Duodenal mucosa (tissue), 2 donors: ENCODE results near the gene RERE.
"Not testable (repeated sequence)": the region's sequence is repeated elsewhere in the genome, so short reads cannot be mapped to it uniquely, and the experiment has no call there.

Experiments
- H3K27ac ChIP-seq: one replicate; pipeline ENCODE4 v1.7.0; 2013; ENCODE audit warnings: low read depth, low read length
- H3K27me3 ChIP-seq, 2 donors: one replicate each; pipeline ENCODE4 v1.7.0; 2013; ENCODE audit warnings: low read length in 2 of 2, control low read depth in 1 of 2; ENCODE audit not compliant: insufficient read depth in 2 of 2, control insufficient read depth in 1 of 2
- H3K36me3 ChIP-seq, 2 donors: one replicate each; pipeline ENCODE4 v1.7.0; 2013; ENCODE audit warnings: low read length in 2 of 2, control low read depth in 1 of 2; ENCODE audit not compliant: insufficient read depth in 2 of 2, control insufficient read depth in 1 of 2
- H3K4me1 ChIP-seq, 2 donors: one replicate each; pipeline ENCODE4 v1.7.0; 2013; ENCODE audit warnings: low read length in 2 of 2, control low read depth in 1 of 2; ENCODE audit not compliant: insufficient read depth in 2 of 2, control insufficient read depth in 1 of 2
- H3K4me3 ChIP-seq, 2 donors: one replicate each; pipeline ENCODE4 v1.7.0; 2013; ENCODE audit warnings: low read length in 2 of 2, low read depth in 1 of 2
- H3K9ac ChIP-seq, 2 donors: one replicate each; pipeline ENCODE4 v1.7.0; 2013; ENCODE audit warnings: low read length in 2 of 2, low read depth in 1 of 2
- H3K9me3 ChIP-seq, 2 donors: one replicate each; pipeline ENCODE4 v1.7.0; 2013; ENCODE audit warnings: low read length in 2 of 2, control low read depth in 1 of 2; ENCODE audit not compliant: control insufficient read depth in 1 of 2

Gene RERE

GRCh38 chr1:8381618-8382017, 435.8 kb downstream of the RERE start:
- Histone ChIP-seq H3K36me3 (peaks cover 0 to 23% of the 10 kb centered on the region in 2 donors), H3K9me3 (no peaks in the 10 kb centered on the region), H3K27ac (no peak overlapping the region), H3K9ac (no peak overlapping the region), H3K4me1 (peaks cover 22 to 51% of the 10 kb centered on the region in 2 donors), H3K4me3 (no peak overlapping the region), H3K27me3 (no peaks in the 10 kb centered on the region)

DNA sequence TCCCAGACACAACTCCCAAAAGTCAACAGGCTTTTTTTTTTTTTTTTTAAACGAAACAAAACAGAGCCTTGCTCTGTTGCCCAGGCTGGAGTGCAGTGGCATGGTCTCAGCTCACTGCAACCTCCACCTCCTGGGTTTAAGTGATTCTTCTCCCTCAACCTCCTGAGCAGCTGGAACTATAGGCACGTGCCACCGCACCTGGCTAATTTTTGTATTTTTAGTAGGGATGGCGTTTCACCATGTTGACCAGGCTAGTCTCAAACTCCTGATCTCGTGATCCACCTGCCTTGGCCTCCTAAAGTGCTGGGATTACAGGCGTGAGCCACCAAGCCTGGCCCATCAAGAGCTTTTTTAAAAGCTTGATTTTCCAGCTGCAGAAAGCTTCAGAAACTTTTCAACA, 437.1 kb downstream of the RERE start:
- Histone ChIP-seq H3K4me1 (peaks cover 22 to 52% of the 10 kb centered on the region in 2 donors), H3K36me3 (peaks cover 0 to 23% of the 10 kb centered on the region in 2 donors)
- not testable (repeated sequence) for H3K27me3 ChIP-seq, H3K27ac ChIP-seq, H3K9ac ChIP-seq, H3K9me3 ChIP-seq, H3K4me3 ChIP-seq

DNA sequence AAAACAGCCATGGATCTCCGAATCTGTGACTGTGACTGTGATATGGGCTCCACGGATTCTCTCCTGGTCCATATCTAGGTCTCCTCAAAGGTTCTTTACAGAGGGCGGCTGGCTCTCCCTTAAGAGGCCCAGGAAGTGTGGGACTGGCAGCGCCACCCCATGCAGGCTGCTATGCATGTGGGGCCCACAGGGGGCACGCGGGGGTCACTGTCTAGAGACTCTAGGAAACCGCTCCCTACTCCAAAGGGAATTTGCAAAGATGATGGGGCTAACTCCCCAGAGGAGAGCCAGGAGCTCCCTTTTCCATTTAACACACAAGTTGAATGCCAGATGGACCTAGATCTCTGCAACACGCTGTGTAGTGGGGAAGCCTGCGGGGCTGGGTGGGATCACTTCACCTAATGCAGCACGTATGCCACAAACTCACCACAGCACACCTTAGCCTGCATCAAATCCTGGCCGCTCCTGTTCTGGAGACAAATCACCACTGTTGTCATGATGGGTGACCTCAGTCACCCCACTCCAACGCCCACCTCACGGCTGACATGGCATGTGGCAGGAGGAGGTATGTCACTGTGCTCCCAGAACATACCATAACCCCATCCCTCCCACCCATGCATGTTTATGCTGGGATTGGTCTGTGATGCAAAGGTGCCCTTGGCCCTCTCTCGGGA, 437.8 kb downstream of the RERE start:
- peaks cover 0 to 20% of the 10 kb centered on the region in 2 donors for H3K36me3 ChIP-seq
- H3K27me3 ChIP-seq, result no peaks in the 10 kb centered on the region
- H3K9ac ChIP-seq, result no peak overlapping the region
- H3K27ac ChIP-seq, result no peak overlapping the region
- peaks cover 26 to 52% of the 10 kb centered on the region in 2 donors for H3K4me1 ChIP-seq
- no peak overlapping the region for H3K4me3 ChIP-seq
- H3K9me3 ChIP-seq, result no peaks in the 10 kb centered on the region

DNA sequence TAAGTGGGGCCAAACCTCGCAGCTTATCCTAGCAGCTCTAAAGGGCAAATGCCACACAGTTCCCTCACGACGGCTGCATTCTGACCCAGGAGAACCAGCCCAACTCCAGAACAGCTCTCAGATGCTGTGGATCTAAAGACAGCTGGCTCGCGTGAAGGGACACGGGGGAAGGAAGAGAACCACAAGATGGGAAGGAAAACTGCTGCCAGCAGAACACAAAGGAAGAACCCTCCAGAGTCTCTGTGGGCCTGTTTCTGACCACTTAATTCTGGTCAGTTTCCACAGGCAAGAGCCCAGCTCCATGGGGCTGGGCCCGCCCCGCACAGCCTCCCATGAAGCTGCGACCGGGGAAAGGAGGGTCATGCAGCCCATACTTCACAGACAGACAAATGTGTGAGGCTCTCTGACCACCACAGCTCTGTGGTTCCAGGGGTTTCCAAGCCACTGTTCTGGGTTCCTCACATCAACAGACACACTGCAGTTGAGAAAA, 438.4 kb downstream of the RERE start:
- H3K9me3 ChIP-seq, result no peaks in the 10 kb centered on the region
- H3K27me3 ChIP-seq, result no peaks in the 10 kb centered on the region
- peaks cover 0 to 20% of the 10 kb centered on the region in 2 donors for H3K36me3 ChIP-seq
- no peak overlapping the region for H3K9ac ChIP-seq
- H3K4me1 ChIP-seq, result peaks cover 31 to 53% of the 10 kb centered on the region in 2 donors
- no peak overlapping the region for H3K27ac ChIP-seq
- no peak overlapping the region for H3K4me3 ChIP-seq

DNA sequence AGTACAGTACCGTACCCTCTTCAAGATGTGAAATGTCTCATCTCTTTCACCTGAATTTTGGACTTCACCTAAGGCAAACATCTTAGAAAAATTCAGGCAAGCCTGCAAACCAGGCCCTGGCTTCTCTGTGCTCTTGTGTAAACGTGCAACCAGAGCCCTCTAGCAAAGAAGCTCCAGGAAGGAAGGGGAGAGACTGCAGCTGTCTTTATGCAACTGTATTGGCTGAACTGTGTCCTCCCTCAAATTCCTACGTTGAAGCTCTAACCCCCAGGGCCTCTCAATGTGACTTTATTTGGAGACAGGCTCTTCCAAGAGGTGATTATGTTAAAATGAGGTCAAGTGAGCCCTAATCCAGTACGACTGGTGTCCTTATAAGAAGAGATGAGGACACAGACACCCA, 439.3 kb downstream of the RERE start:
- Histone ChIP-seq H3K36me3 (peaks cover 0 to 20% of the 10 kb centered on the region in 2 donors), H3K4me3 (no peak overlapping the region), H3K4me1 (peaks cover 38 to 57% of the 10 kb centered on the region in 2 donors), H3K27me3 (no peaks in the 10 kb centered on the region), H3K9me3 (no peaks in the 10 kb centered on the region), H3K9ac (no peak overlapping the region), H3K27ac (no peak overlapping the region)

DNA sequence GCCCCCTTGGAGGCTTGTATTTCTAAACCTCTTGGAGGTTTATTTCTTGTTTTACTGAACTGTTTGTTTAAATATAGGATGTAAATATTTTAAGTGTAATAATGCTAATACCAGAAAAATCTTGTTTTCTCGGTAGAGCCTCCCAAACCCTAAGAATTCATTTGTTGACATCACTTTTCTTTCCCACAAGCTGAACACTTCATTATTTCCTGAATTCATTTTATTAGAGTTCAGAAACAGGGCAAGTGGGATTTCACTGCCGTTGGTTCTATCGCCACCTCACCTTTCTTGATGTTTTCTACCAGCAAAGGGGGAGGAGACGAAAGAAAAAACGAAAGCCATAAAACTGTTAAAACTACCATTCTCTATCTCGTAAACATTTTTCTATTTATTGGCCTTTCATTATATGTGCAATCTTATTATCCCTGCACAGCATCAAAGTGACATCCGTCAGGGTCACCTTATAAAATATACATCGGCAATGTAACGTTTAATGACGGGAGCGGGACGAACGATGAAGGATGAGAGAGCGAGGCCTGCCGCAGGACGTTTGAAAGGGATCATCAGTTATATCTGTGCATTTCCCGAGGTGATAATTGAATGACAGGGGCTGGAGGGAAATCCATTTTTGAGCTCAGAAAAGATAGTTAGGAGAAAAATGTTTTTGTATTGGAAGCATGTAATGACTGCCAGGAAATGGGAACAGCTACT, 440.0 kb downstream of the RERE start:
- H3K4me1 ChIP-seq, result peaks cover 45 to 58% of the 10 kb centered on the region in 2 donors
- no peak overlapping the region for H3K4me3 ChIP-seq
- no peaks in the 10 kb centered on the region for H3K27me3 ChIP-seq
- H3K9me3 ChIP-seq, result no peaks in the 10 kb centered on the region
- no peak overlapping the region for H3K9ac ChIP-seq
- H3K36me3 ChIP-seq, result peaks cover 0 to 27% of the 10 kb centered on the region in 2 donors
- no peak overlapping the region for H3K27ac ChIP-seq

DNA sequence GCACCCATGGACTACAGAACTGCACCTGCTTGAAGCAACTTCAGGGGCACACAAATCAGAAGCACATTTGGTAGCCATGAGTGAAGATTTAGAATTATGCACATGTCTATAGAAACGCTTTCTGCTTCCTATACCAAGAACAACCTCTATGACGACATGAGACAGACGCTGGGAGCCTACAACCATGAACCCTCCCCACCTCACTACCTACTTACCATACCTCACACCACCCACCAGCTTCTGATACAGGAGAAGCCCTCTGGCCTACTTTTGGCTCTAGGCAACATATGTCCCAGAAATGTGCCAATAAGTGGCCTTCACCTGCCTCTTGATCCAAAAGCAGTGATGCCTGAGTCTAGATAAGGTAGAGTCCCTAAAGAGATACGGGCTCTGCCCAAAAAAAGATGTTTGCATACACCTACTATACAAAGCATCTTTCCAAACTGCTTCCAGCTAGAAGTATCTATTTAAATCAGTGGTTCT, 441.0 kb downstream of the RERE start:
- Histone ChIP-seq H3K4me3 (no peak overlapping the region), H3K27ac (no peak overlapping the region), H3K9ac (no peak overlapping the region), H3K36me3 (peaks cover 0 to 27% of the 10 kb centered on the region in 2 donors), H3K4me1 (peaks cover 49 to 60% of the 10 kb centered on the region in 2 donors), H3K9me3 (no peaks in the 10 kb centered on the region), H3K27me3 (no peaks in the 10 kb centered on the region)

DNA sequence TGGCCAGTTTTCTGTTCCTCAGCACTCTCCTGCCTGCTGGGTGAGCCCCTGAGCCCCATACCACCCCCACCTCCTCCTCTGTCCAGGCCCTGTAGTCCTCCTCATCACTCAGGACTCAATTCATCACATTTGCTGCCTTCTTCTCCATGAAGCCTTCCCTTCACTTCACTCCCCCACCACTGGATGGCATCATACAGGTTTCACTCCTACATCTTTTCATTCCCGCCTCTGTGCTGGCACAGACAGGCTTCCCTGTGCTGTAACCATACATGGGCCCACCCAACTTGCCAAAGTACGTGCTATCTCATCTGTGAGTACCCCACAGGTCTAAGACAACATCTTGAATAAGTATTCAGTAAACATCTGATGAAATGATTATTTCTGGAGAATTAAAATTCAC, 442.6 kb downstream of the RERE start:
- H3K4me1 ChIP-seq, result peaks cover 60 to 74% of the 10 kb centered on the region in 2 donors
- no peak overlapping the region for H3K27ac ChIP-seq
- H3K36me3 ChIP-seq, result peaks cover 0 to 18% of the 10 kb centered on the region in 2 donors
- H3K9ac ChIP-seq, result no peak overlapping the region
- no peaks in the 10 kb centered on the region for H3K9me3 ChIP-seq
- no peaks in the 10 kb centered on the region for H3K27me3 ChIP-seq
- H3K4me3 ChIP-seq, result no peak overlapping the region

DNA sequence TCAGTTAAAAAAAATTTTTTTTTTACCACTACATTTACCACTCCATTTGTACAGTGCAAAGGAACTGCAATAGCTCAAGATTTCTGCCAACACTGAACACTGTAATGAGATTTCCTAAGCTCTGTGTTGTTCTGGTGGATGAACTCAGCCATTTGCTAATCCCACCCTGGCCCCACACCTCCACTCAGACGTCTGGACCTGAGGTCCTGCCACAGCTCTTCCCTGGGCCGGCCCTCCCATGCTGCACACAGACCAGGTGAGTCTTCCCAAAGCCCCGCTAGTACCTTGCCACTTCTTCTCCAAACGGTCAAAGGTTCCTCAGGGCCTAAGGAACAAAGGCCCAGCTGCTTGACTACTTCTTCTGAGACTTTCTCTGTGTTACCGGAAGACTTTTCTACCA, 443.1 kb downstream of the RERE start:
- peak overlapping the region in 1 of 2 donors; percentile 31 for H3K9ac ChIP-seq
- H3K4me1 ChIP-seq, result peaks cover 60 to 70% of the 10 kb centered on the region in 2 donors
- H3K27ac ChIP-seq, result no peak overlapping the region
- peaks cover 0 to 18% of the 10 kb centered on the region in 2 donors for H3K36me3 ChIP-seq
- no peaks in the 10 kb centered on the region for H3K27me3 ChIP-seq
- H3K9me3 ChIP-seq, result no peaks in the 10 kb centered on the region
- H3K4me3 ChIP-seq, result no peak overlapping the region

DNA sequence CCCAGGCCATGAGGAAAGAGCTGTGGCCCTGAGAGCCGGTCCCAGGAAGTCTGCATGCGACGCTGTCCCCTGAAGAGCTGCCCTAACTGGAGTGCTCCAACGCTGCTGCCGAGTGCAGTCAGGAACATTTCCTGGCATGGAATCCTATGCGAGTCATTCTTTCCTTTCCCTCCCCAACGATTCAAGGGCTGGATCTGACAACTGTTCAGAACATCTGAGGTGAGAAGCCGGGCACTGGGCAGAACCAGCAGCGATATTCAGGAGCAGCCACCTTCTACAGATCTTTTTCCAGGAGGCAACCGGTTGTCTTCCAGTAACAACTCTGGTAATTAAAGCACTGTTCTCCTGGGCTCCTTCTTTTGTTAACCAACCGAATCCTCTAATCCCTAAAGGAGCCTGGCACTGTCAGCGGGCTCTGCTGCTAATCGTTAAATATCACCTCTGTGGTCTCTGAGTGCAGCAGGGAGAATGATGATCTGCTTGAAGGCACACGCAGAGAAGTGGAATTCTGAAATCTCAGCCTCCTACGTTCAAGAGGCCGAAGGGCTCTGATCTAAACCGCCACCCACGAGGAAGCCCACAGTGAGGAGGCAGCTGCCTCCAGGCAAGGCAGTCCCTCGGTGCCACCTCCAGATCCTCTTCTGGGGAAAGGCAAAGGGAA, 443.7 kb downstream of the RERE start:
- peaks cover 53 to 67% of the 10 kb centered on the region in 2 donors for H3K4me1 ChIP-seq
- no peak overlapping the region for H3K4me3 ChIP-seq
- H3K27ac ChIP-seq, result peak overlapping the region; percentile 63
- peaks cover 0 to 18% of the 10 kb centered on the region in 2 donors for H3K36me3 ChIP-seq
- H3K9ac ChIP-seq, result peak overlapping the region in 1 of 2 donors; percentile 31
- no peaks in the 10 kb centered on the region for H3K27me3 ChIP-seq
- H3K9me3 ChIP-seq, result no peaks in the 10 kb centered on the region
